HepG2 (cell line): ENCODE measurements around the gene THRAP3. TPM values are rescaled to one million over a fixed set of nuclear protein-coding genes. Genes with fewer than 3 reads are reported as not detected.

ENCODE experiments used
- CC2D1A ChIP-seq: sonication (generic); formaldehyde crosslinking; IDR thresholded peaks from 2 replicates; pipeline ENCODE4 v1.8.1; 2023; ENCODE audit warnings: mild to moderate bottlenecking, missing genetic modification reagents
- GPN1 ChIP-seq: sonication (generic); formaldehyde crosslinking; IDR thresholded peaks from 2 replicates; pipeline ENCODE4 v1.5.1; 2020; ENCODE audit warnings: missing genetic modification reagents, borderline replicate concordance
- HOXA7 ChIP-seq: sonication (generic); formaldehyde crosslinking; IDR thresholded peaks from 2 replicates; pipeline ENCODE4 v1.8.1; 2022; ENCODE audit warnings: mild to moderate bottlenecking, missing genetic modification reagents, moderate library complexity
- NONO ChIP-seq, 2 experiments: fragments of 450-650 bp in 1 of 2; sonication (generic) in 1 of 2; formaldehyde crosslinking in 1 of 2; IDR thresholded peaks in 1 of 2; conservative IDR thresholded peaks in 1 of 2; 2 replicates each; pipeline versions ENCODE4 v1.6.1 to v1.8.0; 2017 to 2022; ENCODE audit warnings: mild to moderate bottlenecking in 1 of 2, missing genetic modification reagents in 1 of 2, moderate library complexity in 1 of 2
- SAFB2 ChIP-seq: sonication (generic); formaldehyde crosslinking; IDR thresholded peaks from 2 replicates; pipeline ENCODE4 v1.5.1; 2020; ENCODE audit warnings: missing genetic modification reagents, low read depth, mild to moderate bottlenecking, borderline replicate concordance
- SRSF4 ChIP-seq: fragments of 200-400 bp; formaldehyde crosslinking; IDR thresholded peaks from one replicate; pipeline ENCODE4 v1.6.1; 2018; ENCODE audit warnings: mild to moderate bottlenecking, low read depth, low read length, moderate library complexity; ENCODE audit not compliant: poor library complexity, severe bottlenecking
- ZBTB20 ChIP-seq: sonication (generic); formaldehyde crosslinking; IDR thresholded peaks from 2 replicates; pipeline ENCODE4 v1.8.1; 2023; ENCODE audit warnings: missing genetic modification reagents, low read depth, mild to moderate bottlenecking, borderline replicate concordance
- ZMYM3 ChIP-seq: sonication (generic); formaldehyde crosslinking; IDR thresholded peaks from 2 replicates; pipeline ENCODE4 v1.5.1; 2020; ENCODE audit warnings: mild to moderate bottlenecking, missing genetic modification reagents
- ZNF256 ChIP-seq: sonication (generic); formaldehyde crosslinking; conservative IDR thresholded peaks from 2 replicates; pipeline ENCODE4 v1.4.0; 2020; ENCODE audit warnings: missing genetic modification reagents
- ZNF317 ChIP-seq: sonication (generic); formaldehyde crosslinking; IDR thresholded peaks from 2 replicates; pipeline ENCODE4 v1.5.0; 2020; ENCODE audit warnings: mild to moderate bottlenecking, missing genetic modification reagents
- ZNF460 ChIP-seq: sonication (generic); formaldehyde crosslinking; IDR thresholded peaks from 2 replicates; pipeline ENCODE4 v1.5.1; 2020; ENCODE audit warnings: missing genetic modification reagents, mild to moderate bottlenecking, borderline replicate concordance
- polyA plus RNA-seq, 8 experiments: library from polyadenylated mRNA; depleted of rRNA in 3 of 8; stranded (reverse) in 7 of 8; unstranded in 1 of 8; fragments of >200 nt; fragmentation: Illumina TruSeq in 4 of 8; extraction: Trizol in 4 of 8; gene quantifications; 2 replicates each; pipeline versions ENCODE4 v1.2.1 to v1.2.3, GENCODE V29; 2011 to 2016; ENCODE audit warnings: low read depth in 4 of 8, missing spikeins in 1 of 8, mixed read lengths in 1 of 8; ENCODE audit not compliant: insufficient read depth in 1 of 8
- total RNA-seq, 5 experiments: library from RNA; depleted of rRNA; stranded (reverse); fragments of >200 nt; fragmentation: Illumina TruSeq; extraction: Trizol; gene quantifications; 2 replicates each; pipeline ENCODE4 v1.2.3, GENCODE V29; 2016; ENCODE audit warnings: low read depth in 1 of 5
- TF ChIP-seq, protein P1 (sequence below): sonication (generic); formaldehyde crosslinking; IDR thresholded peaks from 2 replicates; pipeline ENCODE4 v1.4.0; 2020; ENCODE audit warnings: low read depth, missing genetic modification reagents
- TF ChIP-seq, protein P2 (sequence below): sonication (generic); formaldehyde crosslinking; IDR thresholded peaks from 2 replicates; pipeline ENCODE4 v1.4.0; 2020; ENCODE audit warnings: mild to moderate bottlenecking, missing genetic modification reagents
- TF ChIP-seq, protein P3 (sequence below): sonication (generic); formaldehyde crosslinking; IDR thresholded peaks from 2 replicates; pipeline ENCODE4 v1.4.0; 2020; ENCODE audit warnings: missing genetic modification reagents, mild to moderate bottlenecking, borderline replicate concordance
- TF ChIP-seq, protein P4 (sequence below): IDR thresholded peaks from 2 replicates; pipeline ENCODE4 v1.6.1; 2012; ENCODE audit warnings: inconsistent platforms
- TF ChIP-seq, protein P5 (sequence below), 2 experiments: IDR thresholded peaks; 2 replicates each; pipeline ENCODE4 v1.6.1; 2011 to 2012; ENCODE audit warnings: low read length in 2 of 2, borderline replicate concordance in 1 of 2, low read depth in 1 of 2, mild to moderate bottlenecking in 1 of 2, moderate library complexity in 1 of 2

Gene THRAP3
- total and polyA plus RNA-seq, 2 of the 13 experiments (the other 11 are each of a cell fraction or from before 2014, with no cell fraction given): 45.0 to 92.6 TPM

DNA sequence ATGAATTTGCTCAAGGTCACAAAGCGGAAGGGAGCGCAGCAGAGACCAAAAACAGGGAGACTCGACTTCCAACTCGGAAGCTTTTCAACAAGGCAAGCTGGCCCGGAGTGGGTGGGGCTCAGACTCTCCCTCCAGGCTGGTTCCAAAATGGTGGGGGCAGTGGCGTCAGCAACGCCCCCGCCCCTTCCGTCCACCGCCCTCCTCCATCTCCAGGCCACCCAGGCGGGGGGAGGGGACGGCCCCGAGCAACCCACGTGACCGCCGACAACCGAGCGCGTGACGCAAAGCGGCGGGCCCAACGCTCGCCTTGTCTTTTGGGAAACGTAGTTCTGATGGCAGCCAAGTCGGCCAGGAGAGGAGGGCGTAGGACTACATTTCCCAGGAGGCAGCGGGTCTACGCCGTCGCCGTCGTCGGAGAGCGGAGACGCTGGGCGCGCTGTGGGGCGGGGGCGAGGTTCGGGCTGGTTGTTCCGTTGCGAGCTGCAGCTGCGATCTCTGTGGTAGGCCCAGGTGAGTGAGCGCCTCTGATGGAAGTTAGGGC lies at the start of gene THRAP3 (continued):
- TF ChIP-seq, protein P1, sequence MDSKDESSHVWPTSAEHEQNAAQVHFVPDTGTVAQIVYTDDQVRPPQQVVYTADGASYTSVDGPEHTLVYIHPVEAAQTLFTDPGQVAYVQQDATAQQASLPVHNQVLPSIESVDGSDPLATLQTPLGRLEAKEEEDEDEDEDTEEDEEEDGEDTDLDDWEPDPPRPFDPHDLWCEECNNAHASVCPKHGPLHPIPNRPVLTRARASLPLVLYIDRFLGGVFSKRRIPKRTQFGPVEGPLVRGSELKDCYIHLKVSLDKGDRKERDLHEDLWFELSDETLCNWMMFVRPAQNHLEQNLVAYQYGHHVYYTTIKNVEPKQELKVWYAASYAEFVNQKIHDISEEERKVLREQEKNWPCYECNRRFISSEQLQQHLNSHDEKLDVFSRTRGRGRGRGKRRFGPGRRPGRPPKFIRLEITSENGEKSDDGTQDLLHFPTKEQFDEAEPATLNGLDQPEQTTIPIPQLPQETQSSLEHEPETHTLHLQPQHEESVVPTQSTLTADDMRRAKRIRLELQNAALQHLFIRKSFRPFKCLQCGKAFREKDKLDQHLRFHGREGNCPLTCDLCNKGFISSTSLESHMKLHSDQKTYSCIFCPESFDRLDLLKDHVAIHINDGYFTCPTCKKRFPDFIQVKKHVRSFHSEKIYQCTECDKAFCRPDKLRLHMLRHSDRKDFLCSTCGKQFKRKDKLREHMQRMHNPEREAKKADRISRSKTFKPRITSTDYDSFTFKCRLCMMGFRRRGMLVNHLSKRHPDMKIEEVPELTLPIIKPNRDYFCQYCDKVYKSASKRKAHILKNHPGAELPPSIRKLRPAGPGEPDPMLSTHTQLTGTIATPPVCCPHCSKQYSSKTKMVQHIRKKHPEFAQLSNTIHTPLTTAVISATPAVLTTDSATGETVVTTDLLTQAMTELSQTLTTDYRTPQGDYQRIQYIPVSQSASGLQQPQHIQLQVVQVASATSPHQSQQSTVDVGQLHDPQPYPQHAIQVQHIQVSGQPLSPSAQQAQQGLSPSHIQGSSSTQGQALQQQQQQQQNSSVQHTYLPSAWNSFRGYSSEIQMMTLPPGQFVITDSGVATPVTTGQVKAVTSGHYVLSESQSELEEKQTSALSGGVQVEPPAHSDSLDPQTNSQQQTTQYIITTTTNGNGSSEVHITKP: peak; percentile 96
- TF ChIP-seq ZNF317 (CRISPR knock-in tag): peak; percentile 85; the same call in 1 of the 2 replicates
- TF ChIP-seq ZMYM3 (CRISPR knock-in tag): peak; percentile 44; the same call in 1 of the 2 replicates
- TF ChIP-seq ZNF256 (CRISPR knock-in tag): no peak
- TF ChIP-seq SRSF4: no peak
- TF ChIP-seq GPN1: no peak; the same call in 1 of the 2 replicates
- no peak; the same call in 1 of the 2 replicates for TF ChIP-seq ZNF460 (CRISPR knock-in tag)
- TF ChIP-seq, protein P2, sequence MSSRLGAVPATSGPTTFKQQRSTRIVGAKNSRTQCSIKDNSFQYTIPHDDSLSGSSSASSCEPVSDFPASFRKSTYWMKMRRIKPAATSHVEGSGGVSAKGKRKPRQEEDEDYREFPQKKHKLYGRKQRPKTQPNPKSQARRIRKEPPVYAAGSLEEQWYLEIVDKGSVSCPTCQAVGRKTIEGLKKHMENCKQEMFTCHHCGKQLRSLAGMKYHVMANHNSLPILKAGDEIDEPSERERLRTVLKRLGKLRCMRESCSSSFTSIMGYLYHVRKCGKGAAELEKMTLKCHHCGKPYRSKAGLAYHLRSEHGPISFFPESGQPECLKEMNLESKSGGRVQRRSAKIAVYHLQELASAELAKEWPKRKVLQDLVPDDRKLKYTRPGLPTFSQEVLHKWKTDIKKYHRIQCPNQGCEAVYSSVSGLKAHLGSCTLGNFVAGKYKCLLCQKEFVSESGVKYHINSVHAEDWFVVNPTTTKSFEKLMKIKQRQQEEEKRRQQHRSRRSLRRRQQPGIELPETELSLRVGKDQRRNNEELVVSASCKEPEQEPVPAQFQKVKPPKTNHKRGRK: no peak
- TF ChIP-seq CC2D1A (CRISPR knock-in tag): no peak
- TF ChIP-seq SAFB2 (CRISPR knock-in tag): peak; percentile 56; the same call in 1 of the 2 replicates
- TF ChIP-seq, protein P3, sequence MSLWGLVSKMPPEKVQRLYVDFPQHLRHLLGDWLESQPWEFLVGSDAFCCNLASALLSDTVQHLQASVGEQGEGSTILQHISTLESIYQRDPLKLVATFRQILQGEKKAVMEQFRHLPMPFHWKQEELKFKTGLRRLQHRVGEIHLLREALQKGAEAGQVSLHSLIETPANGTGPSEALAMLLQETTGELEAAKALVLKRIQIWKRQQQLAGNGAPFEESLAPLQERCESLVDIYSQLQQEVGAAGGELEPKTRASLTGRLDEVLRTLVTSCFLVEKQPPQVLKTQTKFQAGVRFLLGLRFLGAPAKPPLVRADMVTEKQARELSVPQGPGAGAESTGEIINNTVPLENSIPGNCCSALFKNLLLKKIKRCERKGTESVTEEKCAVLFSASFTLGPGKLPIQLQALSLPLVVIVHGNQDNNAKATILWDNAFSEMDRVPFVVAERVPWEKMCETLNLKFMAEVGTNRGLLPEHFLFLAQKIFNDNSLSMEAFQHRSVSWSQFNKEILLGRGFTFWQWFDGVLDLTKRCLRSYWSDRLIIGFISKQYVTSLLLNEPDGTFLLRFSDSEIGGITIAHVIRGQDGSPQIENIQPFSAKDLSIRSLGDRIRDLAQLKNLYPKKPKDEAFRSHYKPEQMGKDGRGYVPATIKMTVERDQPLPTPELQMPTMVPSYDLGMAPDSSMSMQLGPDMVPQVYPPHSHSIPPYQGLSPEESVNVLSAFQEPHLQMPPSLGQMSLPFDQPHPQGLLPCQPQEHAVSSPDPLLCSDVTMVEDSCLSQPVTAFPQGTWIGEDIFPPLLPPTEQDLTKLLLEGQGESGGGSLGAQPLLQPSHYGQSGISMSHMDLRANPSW (CRISPR knock-in tag): no peak
- no peak for TF ChIP-seq ZBTB20 (CRISPR knock-in tag)
- TF ChIP-seq, protein P4, sequence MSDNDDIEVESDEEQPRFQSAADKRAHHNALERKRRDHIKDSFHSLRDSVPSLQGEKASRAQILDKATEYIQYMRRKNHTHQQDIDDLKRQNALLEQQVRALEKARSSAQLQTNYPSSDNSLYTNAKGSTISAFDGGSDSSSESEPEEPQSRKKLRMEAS: peak; percentile 56; the same call in 1 of the 2 replicates
- TF ChIP-seq HOXA7: no peak
- TF ChIP-seq, protein P5, sequence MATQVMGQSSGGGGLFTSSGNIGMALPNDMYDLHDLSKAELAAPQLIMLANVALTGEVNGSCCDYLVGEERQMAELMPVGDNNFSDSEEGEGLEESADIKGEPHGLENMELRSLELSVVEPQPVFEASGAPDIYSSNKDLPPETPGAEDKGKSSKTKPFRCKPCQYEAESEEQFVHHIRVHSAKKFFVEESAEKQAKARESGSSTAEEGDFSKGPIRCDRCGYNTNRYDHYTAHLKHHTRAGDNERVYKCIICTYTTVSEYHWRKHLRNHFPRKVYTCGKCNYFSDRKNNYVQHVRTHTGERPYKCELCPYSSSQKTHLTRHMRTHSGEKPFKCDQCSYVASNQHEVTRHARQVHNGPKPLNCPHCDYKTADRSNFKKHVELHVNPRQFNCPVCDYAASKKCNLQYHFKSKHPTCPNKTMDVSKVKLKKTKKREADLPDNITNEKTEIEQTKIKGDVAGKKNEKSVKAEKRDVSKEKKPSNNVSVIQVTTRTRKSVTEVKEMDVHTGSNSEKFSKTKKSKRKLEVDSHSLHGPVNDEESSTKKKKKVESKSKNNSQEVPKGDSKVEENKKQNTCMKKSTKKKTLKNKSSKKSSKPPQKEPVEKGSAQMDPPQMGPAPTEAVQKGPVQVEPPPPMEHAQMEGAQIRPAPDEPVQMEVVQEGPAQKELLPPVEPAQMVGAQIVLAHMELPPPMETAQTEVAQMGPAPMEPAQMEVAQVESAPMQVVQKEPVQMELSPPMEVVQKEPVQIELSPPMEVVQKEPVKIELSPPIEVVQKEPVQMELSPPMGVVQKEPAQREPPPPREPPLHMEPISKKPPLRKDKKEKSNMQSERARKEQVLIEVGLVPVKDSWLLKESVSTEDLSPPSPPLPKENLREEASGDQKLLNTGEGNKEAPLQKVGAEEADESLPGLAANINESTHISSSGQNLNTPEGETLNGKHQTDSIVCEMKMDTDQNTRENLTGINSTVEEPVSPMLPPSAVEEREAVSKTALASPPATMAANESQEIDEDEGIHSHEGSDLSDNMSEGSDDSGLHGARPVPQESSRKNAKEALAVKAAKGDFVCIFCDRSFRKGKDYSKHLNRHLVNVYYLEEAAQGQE (IDR thresholded peaks at IDR 0.05; ENCODE audit: borderline replicate concordance in 1 of 2, low read depth in 1 of 2, low read length in 2 of 2): 0 out of 4 replicates have a peak, but pooled peaks of 1 of the 2 experiments have one; percentile 3
- TF ChIP-seq NONO (IDR thresholded peaks at IDR 0.05): no peak
- TF ChIP-seq NONO (CRISPR knock-in tag; conservative IDR thresholded peaks at IDR 0.05): peak; percentile 94
